NB4 (cell line): Measurements from ENCODE around the gene RAD51C.

ENCODE experiments used
- CTCF ChIP-seq: IDR thresholded peaks from one replicate; pipeline ENCODE4 v1.5.1; 2012; ENCODE audit warnings: low read depth, low read length
- POLR2A ChIP-seq: IDR thresholded peaks from 2 replicates; pipeline ENCODE4 v1.6.1; 2011; ENCODE audit warnings: mild to moderate bottlenecking; ENCODE audit not compliant: insufficient read length; ENCODE audit errors: extremely low read depth

- TF ChIP-seq CTCF = no peak
- TF ChIP-seq POLR2A = no peak
Measured at GRCh38 chr17:58730937-58731336, 38.5 kb downstream of the RAD51C start.
